Measurements from ENCODE around the gene VWA8.
A peak's percentile ranks its signal among the peaks of the same experiment; 100 is the strongest.
"Not testable (repeated sequence)": the region's sequence is repeated elsewhere in the genome, so short reads cannot be mapped to it uniquely, and the experiment has no call there.

VWA8 gene

DNA sequence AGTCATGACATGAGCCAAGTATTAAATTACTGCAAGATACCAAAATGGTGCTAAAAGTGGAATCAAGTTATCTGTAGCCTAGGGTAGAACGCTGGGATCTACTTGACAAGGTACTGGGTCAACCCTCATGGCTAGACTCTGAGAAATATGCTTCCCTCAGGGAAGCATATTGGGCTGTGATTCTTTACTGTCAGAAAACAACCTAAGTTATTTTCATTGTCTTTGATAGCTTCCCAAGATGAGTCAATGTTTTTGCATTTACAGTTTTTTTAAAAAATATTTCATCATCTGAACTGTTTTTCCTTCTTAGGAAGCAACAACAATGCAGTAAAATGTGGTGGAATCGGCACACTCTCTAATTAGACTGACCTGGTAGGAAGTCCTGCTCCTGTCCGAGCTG lies 285.6 kb downstream of the VWA8 start:
- no peak for DNase-seq

DNA sequence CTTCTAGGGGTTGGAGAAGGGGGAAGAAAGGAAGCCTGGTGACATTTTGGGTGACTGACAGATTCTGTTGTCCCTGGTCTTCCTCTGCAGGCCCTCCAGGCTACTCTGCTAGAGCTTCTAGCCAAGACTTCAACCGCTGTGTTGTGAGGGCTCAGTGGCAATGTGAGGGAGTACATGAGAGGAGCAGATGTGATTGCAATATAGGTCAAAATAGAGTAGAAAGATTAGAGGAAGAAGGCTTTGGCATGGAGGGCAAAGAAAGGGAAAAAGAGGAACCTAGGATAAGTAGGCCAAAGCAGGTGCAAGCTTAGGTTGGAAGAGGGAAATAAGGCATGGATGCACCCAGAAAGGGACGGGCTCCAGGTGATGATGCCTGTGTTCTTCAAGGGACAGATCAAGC lies 286.7 kb downstream of the VWA8 start:
- no peak for DNase-seq

DNA sequence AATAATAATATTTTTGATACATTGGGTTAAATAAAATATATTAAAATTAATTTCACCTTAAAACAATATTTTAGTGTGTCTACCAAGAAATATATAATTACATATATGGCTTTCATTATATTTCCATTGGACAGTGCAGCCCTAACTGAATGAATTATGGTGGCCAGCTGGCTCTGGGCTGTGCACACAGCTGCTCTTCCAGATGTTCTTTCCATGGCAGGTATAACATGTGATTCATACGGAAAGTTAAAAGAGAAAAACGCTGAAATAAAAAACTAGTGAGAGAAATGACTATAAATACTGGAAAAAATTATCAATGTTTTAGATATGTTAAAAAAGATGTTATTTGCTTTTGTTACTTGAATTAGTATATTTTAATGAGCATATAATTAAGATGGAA lies 287.3 kb downstream of the VWA8 start:
- no peak for DNase-seq

DNA sequence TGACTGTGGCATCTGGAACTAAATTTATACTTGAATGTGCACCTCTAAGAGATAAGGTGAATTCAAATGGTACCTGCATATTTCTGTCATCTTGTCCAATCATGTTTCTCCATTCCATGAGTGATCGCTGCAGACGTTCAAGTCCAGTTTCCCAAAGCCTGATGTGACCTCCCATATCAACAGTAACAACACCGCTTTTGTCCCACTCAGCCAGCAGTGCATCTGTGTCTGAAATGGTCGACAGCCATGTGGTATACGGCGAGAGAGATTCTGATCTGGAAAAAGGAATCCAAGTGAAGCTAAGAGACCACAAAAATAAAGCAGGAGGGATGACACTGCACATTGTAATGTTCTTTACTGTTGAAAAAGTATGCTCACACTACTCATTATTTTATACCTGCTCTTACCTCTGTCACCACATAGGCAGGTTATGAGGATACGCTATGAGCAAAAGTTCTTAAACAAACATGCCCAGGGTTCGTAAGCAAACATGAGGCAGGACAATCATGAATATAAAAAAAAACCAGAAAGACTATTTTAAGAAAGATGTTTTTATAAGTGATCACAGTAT lies 290.0 kb downstream of the VWA8 start:
- no peak for DNase-seq

DNA sequence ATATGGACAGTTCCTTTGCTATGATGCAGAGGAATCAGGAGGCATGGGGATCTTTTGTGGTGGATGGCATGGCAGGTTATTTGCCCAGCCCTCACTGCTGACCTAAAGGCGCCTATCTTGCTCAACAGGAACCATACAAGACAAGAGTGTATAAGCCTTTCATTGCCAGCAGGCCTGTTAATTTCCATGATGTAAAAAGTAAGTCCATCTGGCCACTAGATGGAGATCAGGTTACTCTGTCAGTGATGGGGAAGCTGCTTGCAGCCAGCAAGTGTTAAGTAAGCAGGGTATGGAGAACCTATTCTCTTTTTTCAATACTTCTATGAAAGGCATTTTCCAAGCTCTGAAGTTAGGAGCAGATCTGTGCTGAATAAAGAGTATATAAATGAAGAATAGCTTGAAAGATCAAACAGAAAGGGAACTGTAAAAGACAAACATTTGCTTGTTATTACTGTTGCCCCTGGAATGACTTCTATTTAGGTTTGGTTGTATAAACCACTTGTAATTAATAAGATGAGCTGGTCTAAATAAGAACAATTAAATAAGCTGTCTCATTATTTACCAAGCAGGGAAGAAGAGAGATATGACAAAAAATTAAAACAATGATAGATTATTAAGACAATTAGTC lies 292.7 kb downstream of the VWA8 start:
- peak; percentile 78 for DNase-seq

DNA sequence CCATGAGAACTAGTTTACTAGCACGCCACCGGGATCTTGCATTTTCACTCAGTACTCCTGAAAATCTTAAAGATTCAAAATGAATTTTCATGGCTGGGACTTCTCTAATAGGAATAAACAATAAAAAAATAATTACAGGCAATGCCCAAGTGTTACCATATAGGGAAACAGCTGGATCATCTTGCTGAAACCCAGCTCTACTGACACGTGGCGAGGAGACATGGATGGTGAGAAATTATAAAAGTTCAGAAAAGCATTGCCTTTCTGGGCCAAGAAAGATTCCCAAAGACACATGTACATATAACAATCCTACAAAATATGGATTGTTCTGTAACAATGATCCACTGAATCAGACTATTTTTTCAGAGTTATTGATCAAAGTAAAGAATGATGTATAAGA lies 294.3 kb downstream of the VWA8 start:
- no peak for DNase-seq

DNA sequence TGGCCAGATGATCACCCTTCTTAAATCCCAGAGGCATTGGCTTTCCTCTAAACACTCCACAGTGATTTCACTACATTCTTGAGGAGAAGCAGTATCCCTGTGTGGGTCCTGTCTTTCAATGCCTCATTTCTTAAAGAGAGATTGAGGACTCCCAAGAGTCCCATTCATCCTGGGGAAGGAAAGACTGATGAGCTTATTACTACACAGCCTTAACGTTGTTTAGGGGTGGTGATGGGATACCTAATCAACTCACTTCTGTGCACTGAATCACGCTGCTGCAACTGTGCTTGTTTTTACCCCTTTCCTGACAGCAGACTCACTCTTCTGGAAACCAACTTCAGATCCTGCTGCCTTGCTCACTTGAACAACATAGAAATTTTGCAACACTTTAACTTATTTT lies 300.5 kb downstream of the VWA8 start:
- no peak for DNase-seq

DNA sequence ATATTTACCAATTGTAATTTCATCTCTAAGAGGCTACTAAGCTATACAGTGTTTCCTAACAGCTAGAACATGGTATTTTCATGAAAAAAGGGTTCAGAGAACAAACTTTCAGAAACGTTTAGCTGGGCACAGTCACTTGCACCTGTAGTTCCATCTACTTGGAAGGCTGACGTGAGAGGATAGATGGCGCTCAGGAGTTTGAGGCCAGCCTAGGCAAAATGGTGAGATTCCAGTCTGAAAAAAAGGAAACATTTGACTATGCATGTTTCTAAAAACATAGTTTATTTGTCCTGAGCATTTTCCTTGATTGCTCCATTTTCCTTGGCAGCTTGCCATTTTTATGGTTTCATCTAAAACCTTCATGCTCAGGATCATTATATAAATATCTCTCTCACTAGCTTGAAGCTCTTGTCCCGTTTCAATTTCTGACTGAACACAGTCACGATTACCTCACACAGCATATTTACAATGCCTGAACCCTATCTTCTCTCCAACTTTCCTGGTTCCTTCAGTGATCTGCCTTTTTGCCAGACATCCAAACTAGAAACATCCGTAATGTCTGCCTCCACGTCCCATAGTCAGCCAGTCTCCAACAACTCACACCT lies 302.8 kb downstream of the VWA8 start:
- no peak for DNase-seq

DNA sequence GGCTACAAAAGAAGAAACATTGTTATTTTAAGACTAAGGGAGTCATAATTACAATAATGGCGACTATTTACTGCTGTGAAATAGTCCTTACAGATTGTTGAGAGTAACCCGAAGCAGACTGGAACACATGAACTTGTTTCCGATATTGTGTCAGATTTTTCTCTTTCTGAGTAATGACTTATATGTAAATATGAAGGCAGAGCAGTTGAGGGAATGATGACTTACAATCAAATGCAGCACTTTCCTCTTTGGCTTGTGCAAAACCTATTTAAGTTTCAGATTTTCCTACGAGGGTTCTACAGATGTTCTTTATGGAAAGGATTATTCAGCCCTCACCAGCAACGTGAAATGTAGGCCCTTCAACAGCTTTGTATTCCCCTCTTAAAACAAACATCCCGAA lies 304.9 kb downstream of the VWA8 start:
- DNase-seq = no peak

DNA sequence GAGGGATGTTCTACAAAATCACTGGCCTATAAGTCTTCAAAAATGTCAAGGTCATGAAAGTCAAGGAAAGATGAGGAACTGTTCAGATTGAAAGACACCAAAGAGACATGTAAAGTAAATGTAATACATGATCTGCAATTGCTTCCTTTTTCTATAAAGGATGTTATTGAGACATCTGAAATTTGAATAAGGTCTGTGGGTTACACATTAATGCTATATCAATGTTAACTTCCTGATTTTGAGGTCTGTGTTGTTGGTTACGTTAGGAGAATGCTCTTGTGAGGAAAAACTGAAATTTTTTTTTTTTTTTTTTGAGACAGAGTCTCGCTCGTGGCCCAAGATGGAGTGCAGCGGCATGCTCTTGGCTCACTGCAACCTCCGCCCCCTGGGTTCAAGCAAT lies 306.1 kb downstream of the VWA8 start:
- DNase-seq = no peak

DNA sequence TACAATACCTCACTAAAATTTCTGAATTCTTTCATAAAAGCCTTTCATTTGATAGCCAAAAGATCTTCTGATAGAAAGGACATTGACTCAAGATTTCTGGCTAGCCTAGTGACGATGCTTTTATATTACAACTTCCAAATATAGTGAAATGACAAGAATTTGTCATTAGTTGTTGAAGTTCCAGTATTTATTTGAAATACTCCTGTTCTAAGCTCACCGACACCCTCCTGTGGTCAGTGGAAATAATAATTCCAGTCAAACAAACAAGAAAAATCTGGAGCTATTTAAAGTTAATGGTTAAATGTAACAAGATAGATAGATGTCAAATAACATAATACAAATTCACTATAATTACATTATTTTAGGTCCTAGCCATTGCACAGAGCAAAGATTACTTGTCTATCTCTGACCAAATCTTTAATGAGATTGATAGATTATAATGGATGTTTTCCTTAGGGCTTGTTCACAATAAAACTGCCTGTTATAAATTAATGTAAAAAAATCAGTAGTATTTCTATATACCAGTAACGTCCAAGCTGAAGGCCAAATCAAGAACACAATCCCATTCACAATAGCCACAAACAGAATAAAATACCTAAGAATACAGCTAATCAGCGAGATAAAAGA lies 308.1 kb downstream of the VWA8 start:
- DNase-seq = peak; percentile 5

DNA sequence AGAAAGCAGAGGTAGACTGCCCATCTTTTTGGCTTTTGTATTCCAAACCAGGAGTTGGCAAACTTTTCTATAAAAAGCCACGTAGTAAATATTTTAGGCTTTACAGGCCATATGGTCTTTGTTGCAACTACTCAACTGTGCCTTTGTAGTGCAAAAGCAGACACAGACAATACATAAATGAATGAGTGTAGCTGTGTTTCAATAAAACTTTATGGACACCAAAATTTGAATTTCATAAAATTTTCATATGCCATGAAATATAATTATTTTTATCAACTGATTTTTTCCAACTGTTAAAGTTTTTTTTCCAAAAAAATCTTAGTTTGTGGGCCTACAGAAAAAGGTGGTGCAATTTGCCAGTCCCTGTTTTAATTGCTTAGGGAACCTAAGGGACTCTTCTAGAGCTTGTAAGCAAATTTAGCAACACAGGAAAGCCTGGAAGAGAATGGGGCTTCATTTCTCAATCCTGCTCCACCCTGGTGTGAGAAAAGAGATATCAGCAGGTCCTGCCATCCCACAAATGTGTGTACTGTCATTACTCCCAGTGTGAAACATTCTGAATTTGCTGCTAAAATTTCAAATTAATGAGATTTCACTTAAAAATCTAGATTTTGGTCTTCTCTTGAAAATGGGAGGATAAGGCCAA lies 309.4 kb downstream of the VWA8 start:
- no peak for DNase-seq

DNA sequence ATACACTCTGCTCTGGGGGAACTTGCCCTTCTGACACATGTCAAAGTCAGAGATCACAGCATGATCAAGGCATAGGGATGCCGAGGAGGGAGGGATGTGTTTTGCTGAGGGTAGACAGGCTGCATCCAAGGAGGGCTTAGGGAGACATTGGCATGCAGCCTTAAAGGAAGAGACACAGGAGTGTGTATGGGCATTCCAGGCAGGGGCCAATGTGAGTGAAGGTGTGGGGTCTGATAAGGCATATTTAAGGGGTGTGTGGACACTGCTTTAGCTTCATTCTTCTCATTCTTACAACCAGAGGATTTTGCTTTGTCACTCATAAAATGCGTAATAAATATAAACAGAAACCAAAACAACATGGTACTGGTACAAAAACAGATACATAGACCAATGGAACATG lies 310.2 kb downstream of the VWA8 start:
- DNase-seq = no peak

DNA sequence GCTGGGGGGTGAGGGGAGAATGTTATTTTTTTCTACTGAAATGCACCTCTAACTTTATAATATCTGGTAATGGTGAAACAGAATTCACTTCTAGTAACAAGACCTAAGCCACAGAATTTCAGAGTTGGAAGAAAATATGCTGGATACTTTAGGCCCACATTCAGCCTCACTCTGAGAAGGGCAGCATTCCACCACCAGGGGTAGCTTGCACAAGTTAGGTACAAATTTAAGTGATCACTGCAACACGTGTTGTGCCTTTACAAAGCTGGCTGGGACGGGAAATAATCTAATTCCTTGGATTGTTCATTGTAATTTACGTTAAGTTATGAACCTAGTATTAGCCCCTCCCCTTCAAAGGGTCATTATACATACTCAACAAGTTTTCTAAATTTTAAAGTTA lies 311.2 kb downstream of the VWA8 start:
- DNase-seq = no peak

DNA sequence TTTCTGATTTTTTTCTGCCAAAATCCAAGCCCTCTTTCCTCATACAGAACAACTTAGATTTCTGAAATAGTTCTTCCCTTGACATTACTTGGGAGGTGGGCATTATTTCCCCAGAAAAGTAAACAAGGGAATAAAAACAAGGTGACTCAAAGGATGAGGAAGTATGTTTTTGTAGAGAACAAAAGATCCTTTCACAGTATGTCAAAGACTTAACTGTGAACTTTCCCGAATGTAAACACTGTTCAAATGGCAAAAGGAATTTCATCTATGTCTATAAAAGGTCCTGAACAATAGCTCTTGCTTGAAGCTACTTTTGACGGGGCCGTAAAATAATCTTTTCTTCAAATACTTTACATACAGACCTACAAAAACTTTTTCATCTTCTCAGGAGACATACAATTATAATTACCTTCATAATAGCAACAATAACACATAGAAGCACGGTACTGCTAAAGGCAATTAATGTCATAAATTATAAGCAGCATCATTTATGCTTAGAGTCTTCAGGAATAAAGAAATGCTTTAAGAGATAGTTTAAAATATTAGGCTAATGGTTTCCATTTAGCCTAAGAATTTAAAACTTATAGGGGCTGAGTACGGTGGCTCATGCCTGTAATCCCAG lies 312.5 kb downstream of the VWA8 start:
- DNase-seq = no peak

DNA sequence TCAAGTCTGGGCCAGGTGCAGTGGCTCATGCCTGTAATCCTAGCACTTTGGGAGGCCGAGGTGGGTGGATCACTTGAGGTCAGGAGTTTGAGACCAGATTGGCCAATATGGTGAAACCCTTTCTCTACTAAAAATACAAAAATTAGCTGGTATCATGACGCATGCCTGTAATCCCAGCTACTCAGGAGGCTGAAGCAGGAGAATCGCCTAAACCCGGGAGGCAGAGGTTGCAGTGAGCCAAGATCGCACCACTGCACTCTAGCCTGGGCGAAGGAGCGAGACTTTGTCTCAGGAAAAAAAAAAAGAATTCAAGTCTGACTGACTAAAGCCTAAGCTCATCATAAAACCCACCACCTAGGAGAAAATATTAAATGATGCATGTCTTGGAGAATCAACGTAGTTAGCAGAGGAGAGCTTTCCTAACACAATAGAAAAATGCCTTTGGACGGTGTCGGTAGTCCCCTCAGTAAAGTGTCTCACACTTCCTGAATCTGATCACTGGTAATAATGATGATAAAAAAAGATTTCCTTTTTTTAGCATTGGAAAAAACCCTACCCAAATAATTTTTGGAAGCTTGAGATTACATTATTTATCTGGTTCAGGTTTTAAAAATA lies 313.1 kb downstream of the VWA8 start:
- DNase-seq = not testable (repeated sequence)

DNA sequence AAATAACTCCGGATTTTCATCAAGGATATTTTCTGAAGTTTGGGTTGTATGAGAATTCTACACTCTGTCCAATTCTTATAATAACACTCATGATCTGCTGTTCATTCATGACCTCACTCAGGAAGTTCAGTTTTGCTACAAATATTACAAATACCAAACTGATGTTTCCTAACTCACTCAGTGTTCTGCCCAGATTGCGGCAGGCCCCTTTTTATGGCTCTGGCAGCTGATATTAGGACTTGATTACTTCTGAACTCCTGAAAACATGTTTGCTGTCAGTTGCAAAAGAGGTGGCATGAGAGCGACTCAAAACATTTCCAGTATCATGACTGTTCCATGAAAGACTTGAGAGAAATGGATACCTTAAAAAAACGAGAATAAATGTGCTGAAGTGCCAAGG lies 315.6 kb downstream of the VWA8 start:
- no peak for DNase-seq

DNA sequence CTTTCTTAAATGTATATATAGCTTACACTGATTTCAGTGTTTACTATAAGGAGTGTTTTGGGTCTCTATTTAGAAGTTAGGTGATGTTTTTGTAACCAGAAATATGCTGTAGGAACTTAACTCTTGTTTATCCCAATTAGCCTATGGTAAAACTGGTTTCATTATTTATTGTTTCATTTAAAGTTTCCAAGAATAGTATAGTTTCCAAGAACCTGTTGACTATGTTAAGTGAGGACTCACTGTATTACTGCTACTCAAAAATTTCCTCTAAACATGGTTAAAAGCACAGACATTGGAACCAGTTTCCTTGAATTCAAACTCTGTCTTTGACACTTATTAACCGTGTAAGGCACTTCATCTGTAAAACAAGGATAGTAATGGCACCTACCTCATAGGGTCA lies 316.2 kb downstream of the VWA8 start:
- no peak for DNase-seq

DNA sequence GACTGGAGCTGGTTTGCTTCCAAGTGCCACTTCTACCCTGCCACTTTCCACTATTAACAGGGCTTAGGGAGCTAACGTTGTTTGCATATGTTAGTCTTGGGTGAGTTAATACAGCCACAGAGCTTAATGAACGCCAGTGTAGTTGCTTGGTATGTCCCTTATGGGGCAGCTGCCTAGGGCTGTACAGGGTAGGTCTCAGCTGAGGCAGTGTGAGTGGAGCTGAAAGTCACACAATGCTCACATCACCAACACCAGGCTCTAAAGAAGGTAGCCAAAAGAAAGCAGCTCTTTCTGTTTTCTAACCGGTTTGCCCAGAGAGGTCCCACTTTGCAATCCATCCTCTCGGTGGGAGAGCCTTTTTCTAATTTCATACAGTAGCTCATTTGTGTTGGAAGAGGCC lies 317.4 kb downstream of the VWA8 start:
- no peak for DNase-seq

DNA sequence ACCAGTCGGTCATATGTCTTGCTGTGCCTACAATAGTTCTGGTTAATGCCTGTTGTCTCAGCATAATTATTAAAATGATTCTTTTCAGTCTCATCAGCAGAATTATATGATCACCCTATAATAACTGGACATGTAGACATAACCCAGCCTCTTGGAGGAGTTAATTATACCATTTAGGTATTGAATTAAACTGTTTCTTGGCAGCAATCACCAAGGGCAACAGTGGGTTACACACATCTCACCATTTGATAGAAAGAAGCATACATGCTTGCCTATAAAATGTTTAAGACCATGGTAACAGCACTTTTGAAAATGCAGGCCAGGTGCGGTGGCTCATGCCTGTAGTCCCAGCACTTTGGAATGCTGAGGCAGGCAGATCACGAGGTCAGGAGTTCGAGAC lies 318.9 kb downstream of the VWA8 start:
- DNase-seq = no peak

DNA sequence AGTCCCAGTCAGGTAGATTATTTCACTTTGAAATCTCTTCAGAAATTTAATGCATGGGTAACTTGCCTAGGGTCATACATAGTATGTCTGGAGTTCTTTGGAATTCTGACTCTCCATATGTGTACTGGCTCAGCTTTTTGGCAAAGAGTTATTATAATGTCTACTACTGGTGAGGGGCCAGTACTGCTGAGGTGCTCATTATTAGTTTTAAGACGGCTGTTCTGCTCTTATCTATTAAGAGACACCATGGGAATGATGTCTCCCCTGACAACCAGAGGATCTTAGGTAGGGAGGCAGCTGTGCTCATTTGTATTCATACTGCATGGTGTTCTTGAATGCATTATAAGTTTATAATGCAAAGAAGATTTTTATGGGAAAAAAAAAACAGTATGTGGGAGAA lies 319.5 kb downstream of the VWA8 start:
- no peak for DNase-seq

DNA sequence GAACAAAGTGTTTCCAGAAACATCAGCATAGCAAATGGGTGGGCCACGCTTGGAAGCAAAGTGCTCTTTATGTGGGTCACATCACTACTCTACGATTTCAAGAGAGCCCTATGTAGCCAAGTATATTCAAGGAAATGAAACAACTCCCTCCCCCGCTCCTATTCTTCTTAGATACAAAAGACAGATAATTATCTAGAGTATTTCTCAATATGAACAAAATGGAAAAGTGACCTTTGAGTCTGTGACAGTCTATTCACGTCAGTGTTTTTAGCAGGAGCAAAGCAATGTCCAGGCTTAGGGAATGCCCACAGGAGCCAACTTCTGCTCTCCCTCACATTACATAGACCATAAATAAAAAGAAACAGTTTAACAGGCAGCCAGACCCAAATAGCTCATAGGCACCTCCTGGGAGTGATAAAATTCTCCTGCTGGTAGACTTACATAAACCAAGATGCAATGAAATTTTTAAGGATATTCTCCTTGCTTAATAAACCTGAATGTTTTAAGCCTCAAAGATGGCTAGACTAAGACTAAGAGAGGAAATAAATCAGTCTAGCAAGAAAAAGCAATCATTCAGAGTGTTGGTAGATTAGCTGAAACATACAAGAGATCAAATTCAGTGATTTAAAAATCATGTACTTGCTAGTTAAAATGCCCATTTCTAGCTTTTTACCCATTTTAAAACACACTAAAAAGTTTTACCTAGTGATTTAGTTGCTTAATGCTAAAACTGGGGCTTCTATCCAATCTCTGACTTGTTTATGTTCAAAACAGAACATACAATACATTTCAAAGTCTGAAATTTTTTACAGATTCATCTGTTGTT lies 320.7 kb downstream of the VWA8 start:
- DNase-seq = no peak
